Measurements from ENCODE around the gene HOXB2. TPM values are rescaled to one million over a fixed set of nuclear protein-coding genes. Genes with fewer than 3 reads are reported as not detected.

HOXB2 gene
- 55.3 TPM for total RNA-seq

DNA sequence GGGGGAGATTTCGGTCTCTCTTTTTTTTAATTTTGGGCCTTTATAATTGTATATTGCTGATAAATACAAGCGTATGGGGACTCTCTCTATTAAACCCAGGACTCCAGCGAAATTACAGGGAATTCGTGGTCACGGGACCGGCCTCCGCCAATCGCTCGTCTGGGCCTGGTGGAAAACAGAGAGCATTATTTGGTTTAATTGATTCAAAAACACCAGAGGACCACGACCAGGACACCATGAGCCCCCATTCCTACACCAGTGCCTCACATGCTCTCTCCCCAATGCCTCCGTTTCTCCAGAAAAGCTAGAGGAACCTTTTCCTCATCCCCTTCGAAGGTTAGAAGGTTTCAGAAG is at the start of gene HOXB2:
HOXB2 (minus strand) TSS at position 88 of the 354 bp plus-strand sequence. CDS start 198 bp downstream, outside the sequence.
- Histone ChIP-seq H3K4me1 (peaks cover 6 to 47% of the 10 kb centered on the region in 2 donors), H3K27me3 (no peaks in the 10 kb centered on the region), H3K36me3 (peaks cover 1 to 13% of the 10 kb centered on the region in 2 donors), H3K27ac (peak within 1 kb of the TSS; percentile 93 to 97), H3K4me3 (peak within 1 kb of the TSS; percentile 76 to 83), H3K9me3 (no peaks in the 10 kb centered on the region)
- TF ChIP-seq, protein P1, sequence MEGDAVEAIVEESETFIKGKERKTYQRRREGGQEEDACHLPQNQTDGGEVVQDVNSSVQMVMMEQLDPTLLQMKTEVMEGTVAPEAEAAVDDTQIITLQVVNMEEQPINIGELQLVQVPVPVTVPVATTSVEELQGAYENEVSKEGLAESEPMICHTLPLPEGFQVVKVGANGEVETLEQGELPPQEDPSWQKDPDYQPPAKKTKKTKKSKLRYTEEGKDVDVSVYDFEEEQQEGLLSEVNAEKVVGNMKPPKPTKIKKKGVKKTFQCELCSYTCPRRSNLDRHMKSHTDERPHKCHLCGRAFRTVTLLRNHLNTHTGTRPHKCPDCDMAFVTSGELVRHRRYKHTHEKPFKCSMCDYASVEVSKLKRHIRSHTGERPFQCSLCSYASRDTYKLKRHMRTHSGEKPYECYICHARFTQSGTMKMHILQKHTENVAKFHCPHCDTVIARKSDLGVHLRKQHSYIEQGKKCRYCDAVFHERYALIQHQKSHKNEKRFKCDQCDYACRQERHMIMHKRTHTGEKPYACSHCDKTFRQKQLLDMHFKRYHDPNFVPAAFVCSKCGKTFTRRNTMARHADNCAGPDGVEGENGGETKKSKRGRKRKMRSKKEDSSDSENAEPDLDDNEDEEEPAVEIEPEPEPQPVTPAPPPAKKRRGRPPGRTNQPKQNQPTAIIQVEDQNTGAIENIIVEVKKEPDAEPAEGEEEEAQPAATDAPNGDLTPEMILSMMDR (IDR thresholded peaks at IDR 0.05) = no peak
- intact Hi-C loops (cut with DNase I) = no loop called here
- DNase-seq (ENCODE audit: low spot score in 2 of 2) = no peak

GRCh38 chr17:48593840-48594537 is 49.1 kb upstream of the HOXB2 start:
- peak in 1 of 2 donors; percentile 89 for DNase-seq (ENCODE audit: low spot score in 2 of 2)
- peak overlapping the region; percentile 49 to 65 for H3K4me3 ChIP-seq
- peaks cover 9 to 19% of the 10 kb centered on the region in 2 donors for H3K4me1 ChIP-seq
- no peaks in the 10 kb centered on the region for H3K9me3 ChIP-seq
- TF ChIP-seq, protein P1 (IDR thresholded peaks at IDR 0.05) = peak; percentile 91 to 96 (median 96)
- intact Hi-C loops (cut with DNase I) = loop anchor here (2.0 kb wide), 3 partner anchors 101 to 257 kb away; no protein-coding TSS in a partner anchor
- no peaks in the 10 kb centered on the region for H3K27me3 ChIP-seq
- H3K36me3 ChIP-seq = peaks cover 0 to 8% of the 10 kb centered on the region in 2 donors
- no peak overlapping the region for H3K27ac ChIP-seq

- Histone ChIP-seq H3K9me3 (no peaks in the 10 kb centered on the region), H3K4me1 (peaks cover 9 to 15% of the 10 kb centered on the region in 2 donors), H3K27ac (peak within 1 kb of the TSS; percentile 22 to 57), H3K36me3 (peaks cover 0 to 8% of the 10 kb centered on the region in 2 donors), H3K27me3 (no peaks in the 10 kb centered on the region), H3K4me3 (peak within 1 kb of the TSS; percentile 49 to 65)
- intact Hi-C loops (cut with DNase I) = loop anchor here (2.0 kb wide), 1 partner anchor 240 kb away; no protein-coding TSS in a partner anchor
- DNase-seq (ENCODE audit: low spot score in 2 of 2) = no peak
- TF ChIP-seq, protein P1 (IDR thresholded peaks at IDR 0.05) = no peak
These were observed 48.4 kb upstream of the HOXB2 start, which contains the start of gene HOXB5 for GRCh38 chr17:48593126-48593829. Gene HOXB5 (minus strand): TSS chr17:48593779. CDS start chr17:48593682, 97 bp downstream.

- Histone ChIP-seq H3K9me3 (no peaks in the 10 kb centered on the region), H3K27ac (peak overlapping the region; percentile 22 to 57), H3K4me1 (peaks cover 9 to 14% of the 10 kb centered on the region in 2 donors), H3K27me3 (no peaks in the 10 kb centered on the region), H3K4me3 (peak overlapping the region; percentile 5 to 65), H3K36me3 (peaks cover 0 to 8% of the 10 kb centered on the region in 2 donors)
- TF ChIP-seq, protein P1 (IDR thresholded peaks at IDR 0.05) = no peak
- intact Hi-C loops (cut with DNase I) = loop anchor here (2.0 kb wide), 1 partner anchor 240 kb away; no protein-coding TSS in a partner anchor
- DNase-seq (ENCODE audit: low spot score in 2 of 2) = no peak
These were observed 47.7 kb upstream of the HOXB2 start for GRCh38 chr17:48592577-48592976.

DNA sequence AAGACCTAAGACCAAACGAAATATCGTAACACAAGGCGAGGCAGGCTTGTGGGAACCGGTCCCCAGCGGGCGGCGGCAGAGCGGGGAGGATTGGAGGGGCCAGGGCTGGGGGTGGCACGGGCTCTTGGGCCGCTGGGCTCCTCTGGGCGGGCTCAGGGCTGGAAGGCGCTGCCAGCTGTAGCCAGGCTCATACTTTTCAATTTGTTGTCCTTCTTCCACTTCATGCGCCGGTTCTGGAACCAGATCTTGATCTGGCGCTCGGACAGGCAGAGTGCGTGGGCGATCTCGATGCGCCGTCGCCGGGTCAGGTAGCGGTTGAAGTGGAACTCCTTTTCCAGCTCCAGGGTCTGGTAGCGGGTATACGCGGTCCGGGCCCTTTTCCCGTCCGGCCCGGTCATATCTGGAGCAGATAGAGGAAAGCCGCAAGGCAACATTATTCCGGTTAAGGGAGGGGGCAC is 47.2 kb upstream of the HOXB2 start:
- intact Hi-C loops (cut with DNase I) = loop anchor here (2.0 kb wide), 1 partner anchor 239 kb away; no protein-coding TSS in a partner anchor
- Histone ChIP-seq H3K36me3 (peaks cover 0 to 8% of the 10 kb centered on the region in 2 donors), H3K4me1 (peaks cover 5 to 9% of the 10 kb centered on the region in 2 donors), H3K27me3 (no peaks in the 10 kb centered on the region), H3K9me3 (no peaks in the 10 kb centered on the region), H3K27ac (no peak overlapping the region), H3K4me3 (peak overlapping the region; percentile 5 to 65)
- TF ChIP-seq, protein P1 (IDR thresholded peaks at IDR 0.05) = no peak
- no peak for DNase-seq (ENCODE audit: low spot score in 2 of 2)
